HG02981 (cell line): ENCODE data around the gene SLC25A39.
A peak's percentile ranks its signal among the peaks of the same experiment; 100 is the strongest.
"Not testable (repeated sequence)": the region's sequence is repeated elsewhere in the genome, so short reads cannot be mapped to it uniquely, and the experiment has no call there.

ENCODE experiments used
- ATAC-seq: cut with Tn5 transposase; IDR thresholded peaks from one replicate; pipeline ENCODE4 v1.9.1; 2021; ENCODE audit warnings: mild to moderate bottlenecking, moderate library complexity; ENCODE audit not compliant: unreplicated experiment

Gene SLC25A39

DNA sequence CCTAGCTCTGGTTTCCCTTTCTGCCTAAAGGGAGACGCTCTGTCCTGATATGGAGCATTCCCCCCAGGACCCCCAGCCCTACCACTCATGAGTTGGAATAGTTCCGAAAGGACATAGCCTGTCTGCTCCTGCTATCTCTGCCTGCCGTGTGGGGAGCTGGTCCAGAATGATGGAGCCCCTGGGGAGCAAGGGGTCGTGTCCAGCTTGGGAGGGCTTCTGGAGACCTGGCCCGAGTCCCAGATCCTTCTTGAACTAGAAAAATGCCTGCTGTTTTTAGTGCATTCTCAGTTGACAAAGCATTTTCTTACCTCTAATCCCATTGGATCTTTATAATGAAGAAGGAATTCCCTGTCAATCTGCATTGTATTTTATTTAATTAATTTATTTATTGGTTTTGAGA, 11.3 kb upstream of the SLC25A39 start:
- ATAC-seq, result no peak

DNA sequence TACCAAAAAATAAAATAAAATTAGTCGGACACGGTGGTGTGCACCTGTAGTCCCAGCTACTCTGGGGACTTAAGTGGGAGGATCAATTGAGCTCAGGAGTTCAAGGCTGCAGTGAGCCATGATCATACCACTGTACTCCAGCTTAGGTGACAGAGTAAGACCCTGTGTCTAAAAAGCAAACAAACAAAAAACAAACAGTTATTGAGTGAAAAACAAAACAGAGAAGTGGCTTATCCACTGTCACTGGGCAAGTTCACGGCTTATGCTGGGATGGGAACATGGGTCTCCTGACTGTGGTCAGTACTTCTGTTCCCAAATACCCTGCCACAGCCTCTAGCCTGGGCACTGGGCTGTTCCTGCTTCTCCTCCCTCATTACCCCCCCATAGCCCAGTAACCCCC, 10.9 kb upstream of the SLC25A39 start:
- no peak for ATAC-seq

DNA sequence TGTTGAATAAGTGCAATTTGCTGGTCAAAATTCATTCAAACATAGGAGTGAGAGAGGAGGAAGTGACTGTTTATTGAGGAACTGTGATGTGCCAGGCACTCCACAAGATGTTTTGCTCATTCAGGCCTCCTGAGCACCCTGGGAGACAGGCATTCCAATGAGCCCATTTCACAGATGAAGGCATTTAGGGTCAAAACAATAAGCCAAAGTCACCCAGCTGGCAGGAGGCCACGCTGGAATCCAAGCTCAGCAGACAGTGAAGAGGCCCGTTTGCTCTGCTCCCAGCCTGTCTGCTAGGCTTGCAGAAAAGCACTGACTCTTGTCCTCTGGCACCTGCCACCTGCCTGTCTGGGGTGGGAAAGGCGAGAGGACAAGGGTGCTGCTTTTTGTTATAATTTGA, 10.1 kb upstream of the SLC25A39 start:
- no peak for ATAC-seq

DNA sequence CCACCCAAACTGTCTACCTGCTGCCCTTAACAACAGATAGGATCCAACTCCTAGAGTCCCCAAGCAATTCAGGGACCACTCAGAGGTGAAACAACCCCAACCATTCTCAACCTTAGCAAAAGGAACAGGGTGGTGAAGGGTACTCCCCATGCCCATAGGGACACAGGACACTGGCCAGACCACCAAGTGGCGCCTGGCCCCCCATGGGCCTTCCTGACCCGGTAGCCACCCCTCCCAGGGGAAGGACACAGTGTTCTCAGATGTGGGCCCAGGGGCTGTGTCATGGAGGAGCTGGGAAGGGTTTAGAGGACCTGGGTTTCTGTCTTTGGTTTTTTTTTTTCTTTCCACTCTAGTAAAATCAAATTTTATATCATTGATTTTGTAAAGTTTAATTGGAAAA, 9.7 kb upstream of the SLC25A39 start:
- ATAC-seq, result no peak

DNA sequence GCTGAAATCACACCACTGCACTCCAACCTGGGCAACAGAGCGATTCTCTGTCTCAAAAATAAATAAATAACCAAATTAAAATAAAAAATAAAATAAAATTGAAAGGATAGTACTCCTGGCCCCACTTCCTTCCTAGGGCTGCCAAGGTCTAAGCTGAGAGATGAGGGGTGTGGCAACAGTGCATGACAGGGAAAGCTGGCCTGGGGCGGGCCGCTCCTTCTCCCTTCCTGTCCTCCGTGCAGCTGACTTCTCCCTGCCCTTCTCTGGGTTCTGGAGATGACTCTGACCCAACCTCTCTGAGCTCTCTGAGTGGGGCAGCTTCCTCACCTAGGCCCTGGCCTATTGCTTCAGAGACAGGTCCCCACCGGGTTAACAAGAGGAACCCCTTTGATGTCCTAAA, 8.7 kb upstream of the SLC25A39 start:
- ATAC-seq, result no peak

DNA sequence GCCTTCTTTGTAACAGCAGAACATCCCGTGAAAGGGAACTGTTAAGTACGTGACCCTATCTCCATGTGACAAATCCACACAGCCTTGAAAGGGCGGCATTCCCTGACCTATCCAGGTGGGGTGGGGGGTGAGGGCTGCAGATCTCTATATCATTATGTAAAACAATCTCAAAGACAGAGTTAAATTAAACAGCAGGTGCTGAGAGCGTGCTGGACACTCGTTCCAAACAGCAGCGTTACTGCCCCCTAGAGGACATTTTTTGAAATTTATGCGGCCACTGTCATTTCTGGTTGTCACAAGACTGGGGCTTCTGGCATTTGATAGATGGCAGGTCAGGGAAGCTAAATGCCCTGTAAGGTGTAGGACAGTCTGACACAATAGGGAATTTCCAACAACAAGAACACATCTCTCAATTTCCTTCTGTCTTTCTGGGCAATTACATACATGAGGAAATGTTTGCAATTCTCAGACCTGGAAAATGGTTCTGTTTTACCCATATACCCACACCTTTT, 6.7 kb upstream of the SLC25A39 start:
- no peak for ATAC-seq

DNA sequence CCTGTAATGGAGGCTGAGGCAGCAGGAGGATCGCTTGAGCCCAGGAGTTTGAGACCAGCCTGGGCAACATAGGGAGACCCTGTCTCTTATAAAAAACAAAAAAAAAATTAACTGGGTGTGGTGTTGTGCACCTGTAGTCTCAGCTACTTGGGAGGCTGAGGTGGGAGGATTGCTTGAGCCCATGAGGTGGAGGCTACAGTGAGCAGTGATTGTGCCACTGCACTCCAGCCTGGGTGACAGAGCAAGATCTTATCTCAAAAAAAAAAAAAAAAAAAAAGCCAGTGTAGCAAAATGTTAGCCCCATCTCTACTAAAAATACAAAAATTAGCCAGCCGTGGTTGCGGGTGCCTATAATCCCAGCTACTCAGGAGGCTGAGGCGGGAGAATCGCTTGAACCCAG, 5.6 kb upstream of the SLC25A39 start:
- ATAC-seq, result not testable (repeated sequence)

DNA sequence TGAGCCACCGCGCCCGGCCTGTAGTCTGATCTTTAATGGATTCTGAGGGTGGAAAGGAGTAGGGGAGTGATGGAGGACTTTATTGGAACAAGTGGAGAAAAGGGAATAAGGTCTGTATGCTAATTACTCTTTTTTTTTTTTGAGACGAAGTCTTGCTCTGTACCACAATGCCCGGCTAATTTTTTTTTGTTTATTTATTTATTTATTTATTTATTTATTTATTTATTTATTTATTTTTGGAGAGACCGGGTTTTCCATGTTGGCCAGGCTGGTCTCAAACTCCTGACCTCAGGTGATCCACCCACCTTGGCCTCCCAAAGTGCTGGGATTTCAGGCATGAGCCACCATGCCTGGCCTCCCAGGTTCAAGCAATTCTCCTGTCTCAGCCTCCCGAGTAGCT, 4.9 kb upstream of the SLC25A39 start:
- not testable (repeated sequence) for ATAC-seq

DNA sequence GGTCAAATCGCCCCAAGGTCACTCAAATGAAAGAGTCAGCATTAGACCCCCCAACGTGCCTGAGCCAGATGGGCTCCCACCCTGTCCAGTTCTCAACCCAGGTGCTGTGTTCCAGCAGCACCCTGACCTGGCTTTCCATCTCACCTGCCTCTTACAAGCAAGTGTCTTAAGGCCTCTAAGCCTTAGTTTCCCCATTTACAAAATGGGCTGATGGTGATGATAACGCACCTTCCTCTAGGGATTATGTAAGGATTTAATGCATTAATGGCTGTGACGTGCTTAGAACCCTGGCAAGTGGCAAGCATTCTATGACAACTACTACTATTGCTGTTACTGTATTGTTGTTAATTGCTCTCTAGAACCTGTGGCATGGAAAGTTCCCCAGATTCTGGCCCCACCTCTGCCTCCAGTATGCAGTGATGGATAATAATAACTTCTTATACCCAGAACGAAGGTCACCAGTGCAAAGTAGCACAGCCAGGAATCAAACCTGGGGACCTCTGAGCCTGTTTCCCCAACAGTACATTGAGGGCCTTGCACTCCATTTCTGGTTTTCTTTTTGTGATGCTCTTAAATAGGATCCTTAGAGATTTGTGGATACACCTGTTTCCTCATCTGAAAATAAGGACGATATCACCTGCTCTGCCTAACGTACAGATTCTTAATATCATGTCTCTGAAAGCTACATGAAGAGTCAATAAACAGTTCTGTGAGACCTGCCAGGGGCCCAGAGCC, 3.3 kb upstream of the SLC25A39 start:
- no peak for ATAC-seq

DNA sequence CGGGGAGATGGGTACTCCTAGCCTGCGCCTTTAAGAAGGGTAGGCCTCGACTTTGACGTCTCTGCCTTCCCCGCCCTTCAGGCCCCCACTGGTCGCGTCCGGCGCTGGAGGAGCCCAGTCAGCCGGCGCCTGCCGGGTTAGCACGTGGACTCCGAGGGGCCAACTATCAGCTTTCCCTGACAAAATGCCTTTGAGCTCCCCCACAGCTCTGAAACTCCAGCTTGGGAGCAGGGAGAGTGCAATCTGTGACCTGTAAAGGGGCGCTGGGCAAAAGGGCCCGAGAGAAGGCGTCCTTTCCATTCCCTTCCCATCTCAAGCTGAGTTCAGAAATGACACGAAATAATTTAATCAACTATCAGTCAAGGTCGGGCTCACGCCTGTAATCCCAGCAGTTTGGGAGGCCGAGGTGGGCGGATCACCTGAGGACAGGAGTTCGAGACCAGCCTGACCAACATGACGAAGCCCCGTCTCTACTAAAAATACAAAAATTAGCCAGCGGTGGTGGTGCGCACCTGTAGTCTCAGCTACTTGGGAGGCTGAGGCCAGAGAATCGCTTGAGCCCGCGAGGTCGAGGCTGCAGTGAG, 2.3 kb upstream of the SLC25A39 start:
- peak; percentile 42 for ATAC-seq

DNA sequence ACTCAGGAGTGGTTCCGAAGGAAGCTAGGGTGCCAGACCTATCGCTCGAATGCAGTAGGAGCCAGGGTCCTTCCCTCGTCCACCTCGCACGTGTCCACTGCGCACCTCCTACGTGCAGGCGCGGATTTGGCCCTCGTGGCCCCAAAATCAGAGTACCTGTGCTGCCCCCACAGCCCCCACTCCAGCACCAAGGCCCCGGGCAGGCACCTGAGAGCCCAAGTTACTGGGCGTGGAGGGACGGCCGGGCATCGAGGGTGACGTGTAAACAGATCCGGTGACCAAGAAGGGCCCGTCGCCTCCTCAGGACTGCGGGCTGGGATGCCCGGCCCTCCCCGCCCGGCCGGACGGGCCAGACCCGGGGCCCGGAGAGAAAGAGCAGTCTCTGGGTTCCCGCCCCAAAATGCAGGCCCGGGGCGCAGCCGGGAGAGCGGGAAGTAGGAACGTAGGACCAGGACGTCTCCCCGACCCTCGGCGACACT, 492 bp downstream of the SLC25A39 start:
- ATAC-seq, result peak; percentile 4

DNA sequence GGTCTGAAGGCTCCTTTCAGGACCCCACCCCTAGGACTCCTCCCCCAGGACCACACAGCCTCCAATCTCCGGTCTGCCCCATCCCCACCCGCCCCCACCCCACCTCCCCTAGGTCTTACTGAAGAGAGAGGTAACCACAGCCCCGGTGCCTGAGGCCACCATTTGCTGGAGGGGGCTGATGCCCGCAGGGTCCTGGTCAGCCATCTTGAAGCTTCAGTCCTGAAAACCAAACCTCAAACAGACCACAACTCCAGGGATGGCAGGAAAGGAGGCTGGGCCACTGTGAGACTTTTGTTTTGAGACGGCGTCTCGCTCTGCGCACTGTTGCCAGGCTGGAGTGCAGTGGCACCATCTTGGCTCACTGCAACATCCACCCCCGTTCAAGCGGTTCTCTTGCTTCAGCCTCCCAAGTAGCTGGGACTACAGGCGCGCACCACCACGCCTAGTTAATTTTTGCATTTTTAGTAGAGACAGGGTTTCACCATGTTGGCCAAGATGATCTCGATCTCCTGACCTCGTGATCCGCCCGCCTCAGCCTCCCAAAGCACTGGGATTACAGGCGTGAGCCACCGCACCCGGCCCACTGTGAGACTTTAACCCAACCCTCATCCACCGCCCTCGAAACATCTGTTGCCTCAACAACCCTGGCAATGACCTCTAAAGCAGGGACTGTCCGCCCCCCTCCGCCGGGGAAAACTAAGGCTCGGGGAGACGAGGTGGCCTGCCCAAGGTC, 1.1 kb downstream of the SLC25A39 start:
- ATAC-seq, result no peak

DNA sequence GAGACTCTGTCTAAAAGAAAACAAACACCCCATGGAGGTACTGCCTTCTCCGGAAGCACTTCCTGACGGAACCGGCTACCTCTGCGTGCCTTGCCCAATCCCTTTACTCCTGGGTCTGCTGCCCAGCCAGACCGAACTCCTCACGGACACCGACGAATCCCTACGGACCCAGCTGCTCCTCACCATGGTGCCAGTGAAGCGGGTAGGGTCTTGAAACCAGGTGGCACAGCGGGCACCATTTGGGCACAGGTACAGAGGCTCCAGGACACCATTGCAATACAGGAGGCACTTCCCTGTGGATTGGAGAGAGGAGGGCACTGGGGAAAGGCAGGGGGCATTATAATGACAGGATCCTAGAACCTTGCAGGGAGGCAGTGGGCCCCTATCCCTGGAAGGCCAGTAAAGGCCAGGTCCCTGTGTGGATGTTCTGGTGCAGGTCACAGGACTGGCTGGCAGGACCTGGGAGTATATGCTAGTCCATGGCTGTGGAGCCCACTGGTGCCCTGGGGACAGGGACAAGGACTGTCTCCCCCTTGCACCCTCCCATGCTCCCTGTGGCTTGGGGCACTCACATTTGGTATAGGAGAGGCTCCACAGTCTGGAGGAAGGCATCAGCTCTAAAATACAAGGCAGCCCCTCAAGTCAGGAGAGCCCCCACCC, 2.3 kb downstream of the SLC25A39 start:
- ATAC-seq, result no peak

DNA sequence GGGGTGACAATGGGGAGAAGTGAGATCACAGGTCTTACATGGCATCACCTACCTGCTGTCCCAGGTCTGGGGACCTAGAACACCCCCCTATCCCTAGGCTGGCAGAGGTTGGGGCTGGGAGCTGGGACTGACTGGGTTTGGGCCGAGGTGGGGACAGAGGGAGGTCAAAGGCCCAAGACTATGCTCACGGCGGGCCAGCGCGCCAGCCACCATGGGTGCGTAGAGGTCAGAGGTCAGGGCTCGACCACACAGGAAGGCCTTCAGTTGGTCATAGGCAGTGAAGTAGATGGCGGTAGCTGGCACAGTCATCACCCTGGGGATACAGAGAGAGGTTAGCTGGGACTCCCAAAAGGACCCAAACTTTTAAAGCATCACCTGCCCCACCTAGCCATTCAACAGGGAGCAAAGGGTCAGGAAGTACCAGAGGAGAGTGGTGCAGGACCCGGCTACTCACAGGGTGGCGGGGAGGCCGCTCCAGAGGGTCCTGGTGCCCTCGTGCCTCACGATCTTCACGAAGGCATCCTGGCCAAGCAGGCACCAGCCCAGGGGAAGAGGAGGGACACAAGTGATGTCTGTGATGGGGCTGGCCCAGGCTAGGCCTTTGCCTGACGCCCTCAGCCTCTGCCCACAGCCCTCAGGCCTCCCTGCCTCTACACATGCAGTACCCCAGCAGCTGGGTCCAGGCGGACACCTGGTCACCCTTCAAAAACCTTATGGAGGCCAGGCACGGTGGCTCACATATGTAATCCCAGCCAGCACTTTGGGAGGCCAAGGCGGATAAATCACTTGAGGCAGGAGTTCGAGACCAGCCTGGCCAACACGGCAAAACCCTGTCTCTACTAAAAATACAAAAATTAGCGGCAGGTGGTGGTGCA, 3.1 kb downstream of the SLC25A39 start:
- no peak for ATAC-seq

DNA sequence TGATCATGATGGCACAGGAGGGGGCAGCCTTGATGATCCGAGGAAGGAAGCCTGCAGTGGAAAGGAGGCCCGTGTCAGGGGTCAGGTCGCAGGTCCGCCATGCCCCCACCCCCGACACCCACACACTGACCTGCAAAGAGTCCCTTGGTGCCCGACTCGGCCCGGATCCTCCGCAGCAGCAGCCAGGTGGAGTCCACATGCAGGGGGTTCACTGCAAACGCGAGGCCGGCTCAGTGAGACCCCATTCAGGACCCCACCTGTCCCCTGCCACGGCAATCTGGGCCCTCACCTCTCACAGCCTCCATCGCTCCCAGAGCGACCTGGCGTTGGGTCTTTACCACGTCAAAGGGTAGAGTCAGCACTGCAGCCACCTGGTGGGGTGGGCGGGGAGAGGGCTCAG, 4.6 kb downstream of the SLC25A39 start:
- ATAC-seq, result no peak

DNA sequence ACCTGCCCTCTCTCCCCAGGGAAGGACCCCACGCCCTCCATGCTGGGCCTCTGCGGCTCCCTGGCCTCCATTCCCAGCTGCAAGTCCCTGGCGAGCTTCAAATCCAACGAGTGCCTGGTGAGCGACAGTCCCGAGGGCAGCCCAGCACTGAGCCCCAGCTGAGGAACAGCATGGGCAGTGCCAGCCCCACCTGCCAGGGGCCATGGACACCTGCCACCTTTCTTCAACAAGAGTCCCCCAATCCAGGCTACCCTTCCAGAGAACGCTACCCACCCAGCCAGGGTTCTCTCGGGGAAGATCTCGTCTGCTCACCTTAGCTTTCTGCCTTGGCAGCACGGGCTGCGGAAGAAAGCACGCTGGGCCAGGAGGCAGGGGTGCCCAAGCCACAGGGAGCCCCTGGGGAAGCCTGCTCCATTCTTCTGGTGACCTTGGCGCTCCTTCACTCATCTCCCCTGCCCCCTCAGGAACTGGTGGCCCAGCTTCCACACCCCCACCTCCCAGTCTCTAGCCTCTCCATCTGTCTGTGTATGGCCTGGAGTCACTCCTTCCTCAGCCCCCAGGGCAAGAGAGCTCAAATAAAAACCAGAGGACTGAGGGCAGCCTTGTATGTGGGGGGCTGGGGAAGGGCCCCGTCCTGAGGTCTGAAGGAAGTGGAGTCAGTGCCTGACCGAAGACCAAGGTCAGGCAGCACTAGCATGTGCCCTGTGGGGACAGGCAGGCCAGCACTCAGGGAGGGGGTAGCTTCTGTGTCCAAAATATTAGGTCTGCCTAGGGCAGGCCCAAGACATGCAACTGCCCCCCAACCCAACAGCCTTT, 6.3 kb downstream of the SLC25A39 start:
- ATAC-seq, result no peak

DNA sequence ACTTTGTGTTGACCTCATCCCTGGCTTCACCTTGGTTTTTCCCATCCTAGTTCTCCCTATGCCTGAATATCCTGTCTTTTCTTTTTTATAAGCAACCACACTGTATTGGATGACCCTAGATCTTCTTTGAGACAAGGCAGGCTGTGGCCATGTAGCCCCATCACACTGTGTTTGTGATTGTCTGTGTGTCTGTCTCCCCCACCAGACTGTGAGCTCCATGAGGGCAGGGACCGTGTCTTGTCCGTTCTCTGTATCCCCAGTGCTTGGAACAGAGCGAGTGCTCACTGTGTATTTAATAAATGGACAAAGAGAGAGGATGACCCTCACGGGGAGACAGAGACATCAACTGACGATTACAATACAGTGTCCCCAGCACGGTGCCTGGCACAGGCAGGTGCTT, 7.1 kb downstream of the SLC25A39 start:
- ATAC-seq, result no peak

DNA sequence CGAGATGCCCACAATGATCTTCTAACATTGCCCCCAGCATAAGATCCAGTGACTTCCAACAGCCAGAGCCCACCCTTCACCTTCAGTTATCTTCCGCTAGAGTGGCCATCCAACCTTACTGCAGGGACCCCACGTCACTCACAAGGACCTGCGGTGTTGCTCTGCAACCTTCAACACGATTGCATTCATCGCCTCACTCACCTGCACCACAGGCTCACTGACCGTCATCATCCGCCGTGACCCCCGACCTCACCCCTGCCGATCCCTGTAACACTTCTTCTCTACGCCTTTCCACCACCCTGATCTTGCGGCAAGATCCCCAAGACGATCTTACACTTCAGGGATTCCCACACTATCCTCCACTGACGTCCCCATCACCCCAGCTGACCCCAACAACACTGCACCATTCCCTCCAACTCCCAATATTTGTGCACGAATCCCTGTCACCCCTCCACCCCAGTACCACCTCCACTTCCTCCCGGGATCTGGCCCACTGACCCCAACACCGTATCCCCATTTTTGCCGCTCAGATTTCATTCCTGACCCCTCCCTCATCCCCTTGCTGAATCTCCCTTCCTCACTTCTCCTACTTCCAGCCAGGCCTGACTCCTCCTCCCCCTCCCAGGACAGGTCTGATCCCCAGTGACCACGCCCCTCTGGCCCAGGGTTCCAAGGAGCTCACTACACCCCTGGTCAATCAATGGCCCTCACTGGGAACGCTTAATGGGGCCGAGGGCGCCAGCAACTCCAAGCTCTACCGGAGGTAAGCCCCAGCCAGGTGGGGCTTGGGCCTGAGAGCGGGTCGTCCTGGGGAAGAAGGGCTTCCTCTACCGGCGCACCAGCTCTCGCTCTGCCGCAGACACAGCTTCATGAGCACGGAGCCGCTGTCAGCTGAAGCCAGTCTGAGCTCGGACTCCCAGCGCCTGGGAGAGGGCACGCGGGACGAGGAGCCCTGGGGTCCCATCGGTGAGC, 8.6 kb downstream of the SLC25A39 start:
- ATAC-seq, result no peak
